OCI-LY7 (cell line): ENCODE measurements around the gene GATA2. TPM values are rescaled to one million over a fixed set of nuclear protein-coding genes. Genes with fewer than 3 reads are reported as not detected.
A peak's percentile ranks its signal among the peaks of the same experiment; 100 is the strongest.

Experiments
- BruUV-seq: library from RNA; stranded (reverse); fragments of 400-500 nt; replicated peaks from 2 replicates; lab custom pipeline; 2021; lab: Mats Ljungman, UMichigan
- CTCF ChIA-PET: fragments of 300-600 bp; sonication (Branson Sonifier 250); formaldehyde crosslinking; loops from one replicate; lab custom pipeline; 2022; ENCODE audit warnings: antibody characterized with exemption; ENCODE audit not compliant: unreplicated experiment; lab: Charles Lee
- POLR2A ChIA-PET: fragments of 300-600 bp; sonication (Branson Sonifier 250); formaldehyde crosslinking; loops from one replicate; lab custom pipeline; 2022; ENCODE audit warnings: antibody characterized with exemption; lab: Charles Lee
- DNase-seq: peaks from one replicate; pipeline ENCODE4 v3.0.0-alpha.2; 2015; ENCODE audit warnings: low spot score
- H2AFZ ChIP-seq: fragments of 200-600 bp; sonication (generic), shearing (Covaris generic); 2 replicates; pipeline ENCODE4 v1.6.1; 2014; ENCODE audit warnings: mild to moderate bottlenecking, antibody characterized with exemption, low read length, moderate library complexity
- H3K27ac ChIP-seq: fragments of 200-600 bp; sonication (generic); 2 replicates; pipeline ENCODE4 v1.5.1; 2014; ENCODE audit warnings: mixed run types, low read depth, mild to moderate bottlenecking, moderate library complexity, low read length, inconsistent platforms; ENCODE audit not compliant: poor library complexity, severe bottlenecking
- H3K36me3 ChIP-seq: fragments of 200-600 bp; sonication (generic); 2 replicates; pipeline ENCODE4 v1.6.1; 2014; ENCODE audit warnings: mild to moderate bottlenecking, antibody characterized with exemption, low read length, moderate library complexity, mixed read lengths; ENCODE audit not compliant: insufficient read depth
- H3K4me1 ChIP-seq: fragments of 200-600 bp; sonication (generic); 2 replicates; pipeline ENCODE4 v1.5.1; 2014; ENCODE audit warnings: mild to moderate bottlenecking, low read length; ENCODE audit not compliant: insufficient read depth, poor library complexity, severe bottlenecking
- H3K4me2 ChIP-seq: fragments of 200-600 bp; sonication (generic); 2 replicates; pipeline ENCODE4 v1.6.1; 2014; ENCODE audit warnings: mild to moderate bottlenecking, low read length
- H3K4me3 ChIP-seq: fragments of 200-600 bp; sonication (generic); 2 replicates; pipeline ENCODE4 v1.5.1; 2014; ENCODE audit warnings: mild to moderate bottlenecking, low read depth, low read length; ENCODE audit not compliant: poor library complexity, severe bottlenecking
- H3K79me2 ChIP-seq: fragments of 200-600 bp; sonication (generic); 2 replicates; pipeline ENCODE4 v1.6.1; 2016; ENCODE audit warnings: low read depth, mild to moderate bottlenecking, low read length, moderate library complexity, mixed read lengths; ENCODE audit not compliant: insufficient read depth
- H3K9me2 ChIP-seq: fragments of 200-600 bp; sonication (generic); 2 replicates; pipeline ENCODE4 v1.6.1; 2016; ENCODE audit warnings: mild to moderate bottlenecking, low read length, mixed read lengths; ENCODE audit not compliant: insufficient read depth
- H3K9me3 ChIP-seq: fragments of 200-600 bp; sonication (generic); 2 replicates; pipeline ENCODE4 v1.6.1; 2014; ENCODE audit warnings: mild to moderate bottlenecking, mixed run types, low read length, mixed read lengths
- H4K20me1 ChIP-seq: fragments of 200-600 bp; sonication (generic); 2 replicates; pipeline ENCODE4 v1.6.1; 2014; ENCODE audit warnings: mild to moderate bottlenecking, antibody characterized with exemption, low read length, moderate library complexity, mixed read lengths; ENCODE audit not compliant: insufficient read depth
- CTCF ChIP-seq: fragments of 200-600 bp; sonication (generic); conservative IDR thresholded peaks from 2 replicates; pipeline ENCODE4 v1.5.1; 2014; ENCODE audit warnings: mild to moderate bottlenecking, antibody characterized with exemption, low read length, moderate library complexity, mixed read lengths
- EZH2phosphoT487 ChIP-seq: fragments of 200-600 bp; sonication (generic); IDR thresholded peaks from 2 replicates; pipeline ENCODE4 v1.6.1; 2018; ENCODE audit warnings: low read depth, borderline replicate concordance, mild to moderate bottlenecking, mixed run types, antibody characterized with exemption, low read length, moderate library complexity, mixed read lengths
- intact Hi-C: fragments of 100-400 bp; cut with micrococcal nuclease; formaldehyde crosslinking; loops from one replicate; pipeline ENCODE4 v1.10.0; 2022; ENCODE audit not compliant: unreplicated experiment
- total RNA-seq, 2 experiments: library from RNA; depleted of rRNA in 1 of 2; stranded (reverse); fragments of >200 nt in 1 of 2; shearing (Covaris generic) in 1 of 2; gene quantifications; 2 replicates each; pipeline ENCODE4 v1.2.3, GENCODE V29; 2014 to 2022

The GATA2 gene
- total RNA-seq, 2 experiments from 2014 or later = not detected

- POLR2A ChIA-PET = interaction anchor here (0.6 kb wide), 1 partner anchor 1924 kb away, joined by 3 read pairs; no protein-coding TSS in a partner anchor
- CTCF ChIA-PET = no interaction called here
- Histone ChIP-seq H3K4me2 (no peak overlapping the region), H3K4me3 (no peak overlapping the region), H3K79me2 (no peaks in the 10 kb centered on the region), H3K27ac (no peak overlapping the region), H4K20me1 (no peaks in the 10 kb centered on the region; the same call in 1 of the 2 replicates), H2AFZ (no peak overlapping the region), H3K9me3 (no peaks in the 10 kb centered on the region), H3K4me1 (no peaks in the 10 kb centered on the region), H3K9me2 (no peaks in the 10 kb centered on the region), H3K36me3 (no peaks in the 10 kb centered on the region)
- TF ChIP-seq EZH2phosphoT487 = peak; percentile 78; the same call in 1 of the 2 replicates
- TF ChIP-seq CTCF = no peak
- intact Hi-C loops = no loop called here
- DNase-seq = no peak
- no TSS peak for BruUV-seq
Measured at GRCh38 chr3:128484404-128485281, 8.4 kb downstream of the GATA2 start.

- no peaks in the 10 kb centered on the region for H3K79me2 ChIP-seq
Measured at GRCh38 chr3:128483657-128484403, 9.2 kb downstream of the GATA2 start.

More at GRCh38 chr3:128483657-128484403, 9.2 kb downstream of the GATA2 start:
- no peak overlapping the region for H2AFZ ChIP-seq
- CTCF ChIA-PET = no interaction called here
- TF ChIP-seq CTCF (no peak), EZH2phosphoT487 (no peak)
- intact Hi-C loops = no loop called here
- POLR2A ChIA-PET = interaction anchor here (0.6 kb wide), 1 partner anchor 1924 kb away, joined by 3 read pairs; no protein-coding TSS in a partner anchor
- no peak overlapping the region for H3K27ac ChIP-seq
- no TSS peak for BruUV-seq
- H3K36me3 ChIP-seq = no peaks in the 10 kb centered on the region
- H4K20me1 ChIP-seq = no peaks in the 10 kb centered on the region; the same call in 1 of the 2 replicates
- no peaks in the 10 kb centered on the region for H3K9me3 ChIP-seq
- no peak for DNase-seq
- H3K4me1 ChIP-seq = no peaks in the 10 kb centered on the region
- no peak overlapping the region for H3K4me2 ChIP-seq
- H3K4me3 ChIP-seq = no peak overlapping the region
- H3K9me2 ChIP-seq = no peaks in the 10 kb centered on the region
